ENCODE data around the gene GPD2.

Gene GPD2

DNA sequence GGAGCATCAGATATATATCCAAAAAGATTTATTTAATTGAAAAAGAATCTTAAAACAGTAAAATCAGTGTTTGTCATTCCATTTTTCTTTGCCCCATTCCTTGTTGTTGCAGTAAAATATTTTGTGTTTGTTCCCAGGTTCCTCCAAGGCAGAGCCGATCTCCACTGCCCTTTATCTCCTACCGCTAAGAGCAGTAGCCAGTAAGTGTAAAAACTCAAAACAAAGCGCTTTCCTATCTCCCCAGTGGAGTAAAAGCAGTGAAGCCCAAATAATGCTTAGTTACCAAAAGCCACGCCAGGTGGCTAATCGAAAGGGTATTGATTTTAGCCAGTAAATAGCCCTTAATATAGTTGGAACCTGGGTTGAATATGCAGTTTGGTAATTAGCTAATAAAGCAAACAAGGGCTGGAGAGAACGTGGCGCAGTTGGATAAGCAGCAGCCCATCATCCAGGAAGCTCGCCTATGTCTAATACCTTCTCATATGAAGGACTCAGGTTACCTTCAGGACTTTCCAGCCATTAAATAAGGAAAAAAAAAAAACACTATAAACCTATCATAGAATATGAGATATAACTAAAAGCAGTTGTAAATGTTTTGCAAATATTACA is 12.4 kb upstream of the GPD2 start:
- no peaks in the 10 kb centered on the region for H3K4me1 ChIP-seq (ENCODE audit: insufficient read depth, insufficient read length)
- no peak overlapping the region for H3K9ac ChIP-seq (ENCODE audit: insufficient read length, low read depth)
- no peak overlapping the region for H3K4me3 ChIP-seq (ENCODE audit: insufficient read length, low read depth)
- DNase-seq (ENCODE audit: low read depth, low spot score) = no peak
- H3K27me3 ChIP-seq (ENCODE audit: insufficient read depth, insufficient read length) = no peaks in the 10 kb centered on the region
- 0 out of 2 replicates have a peak, but pooled peaks cover 4% of the 10 kb centered on the region for H3K9me3 ChIP-seq (ENCODE audit: insufficient read depth, low read length)
- TF ChIP-seq ZNF274 (IDR thresholded peaks at IDR 0.05; ENCODE audit: low read depth, low read length) (no peak), YY1 (IDR thresholded peaks at IDR 0.05; ENCODE audit: insufficient read depth, insufficient read length) (no peak), SUZ12 (IDR thresholded peaks at IDR 0.05; ENCODE audit: extremely low read depth, insufficient read depth, insufficient read length) (no peak)
- H3K36me3 ChIP-seq (ENCODE audit: insufficient read depth, insufficient read length, low read length) = no peaks in the 10 kb centered on the region

DNA sequence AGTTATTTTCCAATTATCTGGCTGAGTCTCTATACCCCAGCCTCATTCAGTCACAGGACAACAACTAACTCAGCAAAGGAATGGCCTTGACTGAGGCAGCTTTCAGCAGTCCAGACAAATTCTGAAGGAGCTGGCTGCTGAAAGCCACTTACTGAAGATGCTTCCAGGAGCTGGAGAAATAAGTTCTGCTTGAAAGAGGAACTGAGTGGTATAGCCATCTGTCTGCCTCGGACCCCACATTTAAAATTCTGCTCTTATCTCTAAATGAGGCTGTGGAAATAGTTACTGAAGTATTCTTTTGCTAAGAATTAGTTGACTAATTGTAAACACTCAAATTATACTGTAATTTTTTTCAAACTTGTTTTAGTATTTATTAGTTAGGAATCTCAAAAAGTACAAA is 9.1 kb upstream of the GPD2 start:
- DNase-seq (ENCODE audit: low read depth, low spot score) = no peak
- TF ChIP-seq YY1 (IDR thresholded peaks at IDR 0.05; ENCODE audit: insufficient read depth, insufficient read length) (no peak), SUZ12 (IDR thresholded peaks at IDR 0.05; ENCODE audit: extremely low read depth, insufficient read depth, insufficient read length) (no peak), ZNF274 (IDR thresholded peaks at IDR 0.05; ENCODE audit: low read depth, low read length) (no peak)
- H3K4me3 ChIP-seq (ENCODE audit: insufficient read length, low read depth) = no peak overlapping the region
- no peaks in the 10 kb centered on the region for H3K36me3 ChIP-seq (ENCODE audit: insufficient read depth, insufficient read length, low read length)
- H3K9me3 ChIP-seq (ENCODE audit: insufficient read depth, low read length) = no peaks in the 10 kb centered on the region
- no peaks in the 10 kb centered on the region for H3K27me3 ChIP-seq (ENCODE audit: insufficient read depth, insufficient read length)
- no peak overlapping the region for H3K9ac ChIP-seq (ENCODE audit: insufficient read length, low read depth)
- H3K4me1 ChIP-seq (ENCODE audit: insufficient read depth, insufficient read length) = no peaks in the 10 kb centered on the region

DNA sequence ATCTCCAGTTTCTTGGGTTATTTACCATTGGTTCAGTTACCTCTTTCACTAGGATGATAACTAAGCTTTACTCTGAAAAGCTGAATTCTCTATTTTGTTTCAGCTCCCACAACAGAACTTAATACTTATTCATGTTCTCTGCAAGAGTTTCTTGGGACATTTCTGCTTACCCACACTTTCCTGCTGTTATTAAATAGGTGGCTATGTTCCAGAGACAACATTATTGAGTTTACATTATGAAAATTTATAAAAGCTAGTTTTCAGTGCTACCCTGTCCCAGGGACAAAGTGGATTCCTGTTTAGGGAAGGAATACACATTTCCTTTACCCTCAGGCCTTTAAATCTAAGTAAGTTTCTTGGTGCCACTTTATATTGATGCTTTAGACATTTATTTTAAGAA is 7.0 kb upstream of the GPD2 start:
- no peak overlapping the region for H3K4me3 ChIP-seq (ENCODE audit: insufficient read length, low read depth)
- no peak overlapping the region for H3K9ac ChIP-seq (ENCODE audit: insufficient read length, low read depth)
- no peaks in the 10 kb centered on the region for H3K27me3 ChIP-seq (ENCODE audit: insufficient read depth, insufficient read length)
- TF ChIP-seq YY1 (IDR thresholded peaks at IDR 0.05; ENCODE audit: insufficient read depth, insufficient read length) = no peak
- TF ChIP-seq ZNF274 (IDR thresholded peaks at IDR 0.05; ENCODE audit: low read depth, low read length) = no peak
- TF ChIP-seq SUZ12 (IDR thresholded peaks at IDR 0.05; ENCODE audit: extremely low read depth, insufficient read depth, insufficient read length) = no peak
- H3K9me3 ChIP-seq (ENCODE audit: insufficient read depth, low read length) = no peaks in the 10 kb centered on the region
- H3K36me3 ChIP-seq (ENCODE audit: insufficient read depth, insufficient read length, low read length) = no peaks in the 10 kb centered on the region
- no peak for DNase-seq (ENCODE audit: low read depth, low spot score)
- no peaks in the 10 kb centered on the region for H3K4me1 ChIP-seq (ENCODE audit: insufficient read depth, insufficient read length)

- no peaks in the 10 kb centered on the region for H3K4me1 ChIP-seq (ENCODE audit: insufficient read depth, insufficient read length)
- no peak for TF ChIP-seq YY1 (IDR thresholded peaks at IDR 0.05; ENCODE audit: insufficient read depth, insufficient read length)
- H3K27me3 ChIP-seq (ENCODE audit: insufficient read depth, insufficient read length) = no peaks in the 10 kb centered on the region
- H3K9me3 ChIP-seq (ENCODE audit: insufficient read depth, low read length) = no peaks in the 10 kb centered on the region
- H3K4me3 ChIP-seq (ENCODE audit: insufficient read length, low read depth) = no peak overlapping the region
- no peak overlapping the region for H3K9ac ChIP-seq (ENCODE audit: insufficient read length, low read depth)
- no peak for DNase-seq (ENCODE audit: low read depth, low spot score)
- no peaks in the 10 kb centered on the region for H3K36me3 ChIP-seq (ENCODE audit: insufficient read depth, insufficient read length, low read length)
These were observed 5.8 kb upstream of the GPD2 start for GRCh38 chr2:156430236-156430979.

DNA sequence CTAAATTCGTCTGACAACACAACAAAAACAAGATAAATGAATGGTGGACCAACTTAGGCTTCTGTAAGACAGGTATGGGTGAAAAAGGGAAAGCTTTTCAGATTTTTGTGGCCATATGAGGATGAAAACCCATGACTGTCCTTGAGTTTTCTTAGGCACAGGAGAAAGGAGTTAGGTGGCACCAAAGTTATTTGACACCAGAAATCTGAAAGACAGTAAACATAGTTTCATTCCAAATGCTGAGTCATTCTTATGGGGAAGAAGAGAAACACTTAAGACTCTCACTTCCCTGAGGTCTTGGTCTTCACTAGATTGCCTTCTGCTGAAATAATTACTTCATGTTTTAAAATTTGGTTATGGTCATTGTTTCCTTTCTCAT is 5.2 kb upstream of the GPD2 start:
- H3K27me3 ChIP-seq (ENCODE audit: insufficient read depth, insufficient read length) = no peaks in the 10 kb centered on the region
- H3K36me3 ChIP-seq (ENCODE audit: insufficient read depth, insufficient read length, low read length) = no peaks in the 10 kb centered on the region
- no peak for DNase-seq (ENCODE audit: low read depth, low spot score)
- H3K9me3 ChIP-seq (ENCODE audit: insufficient read depth, low read length) = no peaks in the 10 kb centered on the region
- no peak for TF ChIP-seq SUZ12 (IDR thresholded peaks at IDR 0.05; ENCODE audit: extremely low read depth, insufficient read depth, insufficient read length)
- TF ChIP-seq ZNF274 (IDR thresholded peaks at IDR 0.05; ENCODE audit: low read depth, low read length) = no peak
- H3K9ac ChIP-seq (ENCODE audit: insufficient read length, low read depth) = no peak overlapping the region
- no peak overlapping the region for H3K4me3 ChIP-seq (ENCODE audit: insufficient read length, low read depth)
- no peaks in the 10 kb centered on the region for H3K4me1 ChIP-seq (ENCODE audit: insufficient read depth, insufficient read length)

- Histone ChIP-seq H3K4me3 (ENCODE audit: insufficient read length, low read depth) (peak overlapping the region; percentile 76), H3K9me3 (ENCODE audit: insufficient read depth, low read length) (no peaks in the 10 kb centered on the region), H3K4me1 (ENCODE audit: insufficient read depth, insufficient read length) (no peaks in the 10 kb centered on the region), H3K9ac (ENCODE audit: insufficient read length, low read depth) (peak overlapping the region; percentile 97), H3K36me3 (ENCODE audit: insufficient read depth, insufficient read length, low read length) (no peaks in the 10 kb centered on the region), H3K27me3 (ENCODE audit: insufficient read depth, insufficient read length) (no peaks in the 10 kb centered on the region)
- no peak for TF ChIP-seq ZNF274 (IDR thresholded peaks at IDR 0.05; ENCODE audit: low read depth, low read length)
- no peak for TF ChIP-seq SUZ12 (IDR thresholded peaks at IDR 0.05; ENCODE audit: extremely low read depth, insufficient read depth, insufficient read length)
- no peak for TF ChIP-seq YY1 (IDR thresholded peaks at IDR 0.05; ENCODE audit: insufficient read depth, insufficient read length)
- DNase-seq (ENCODE audit: low read depth, low spot score) = no peak
These were observed 1.5 kb upstream of the GPD2 start for GRCh38 chr2:156434461-156435291.

GRCh38 chr2:156435396-156435717 is 822 bp upstream of the GPD2 start:
- no peaks in the 10 kb centered on the region for H3K27me3 ChIP-seq (ENCODE audit: insufficient read depth, insufficient read length)
- no peaks in the 10 kb centered on the region for H3K4me1 ChIP-seq (ENCODE audit: insufficient read depth, insufficient read length)
- no peak for DNase-seq (ENCODE audit: low read depth, low spot score)
- no peaks in the 10 kb centered on the region for H3K9me3 ChIP-seq (ENCODE audit: insufficient read depth, low read length)
- no peaks in the 10 kb centered on the region for H3K36me3 ChIP-seq (ENCODE audit: insufficient read depth, insufficient read length, low read length)
- no peak for TF ChIP-seq YY1 (IDR thresholded peaks at IDR 0.05; ENCODE audit: insufficient read depth, insufficient read length)
- no peak for TF ChIP-seq SUZ12 (IDR thresholded peaks at IDR 0.05; ENCODE audit: extremely low read depth, insufficient read depth, insufficient read length)
- no peak for TF ChIP-seq ZNF274 (IDR thresholded peaks at IDR 0.05; ENCODE audit: low read depth, low read length)
- H3K4me3 ChIP-seq (ENCODE audit: insufficient read length, low read depth) = peak overlapping the region; percentile 76
- H3K9ac ChIP-seq (ENCODE audit: insufficient read length, low read depth) = peak overlapping the region; percentile 97

Measured in NT2/D1 (cell line).